GM12892 (cell line): Measurements from ENCODE around the gene GPR3.
A peak's percentile ranks its signal among the peaks of the same experiment; 100 is the strongest.
"Not testable (repeated sequence)": the region's sequence is repeated elsewhere in the genome, so short reads cannot be mapped to it uniquely, and the experiment has no call there.

Experiments
- DNase-seq: peaks from one replicate; pipeline ENCODE4 v3.0.0; 2011; ENCODE audit not compliant: insufficient read length
- FAIRE-seq: peaks from 2 replicates; lab custom pipeline; 2011; peaks lifted over from hg19 to GRCh38; lab: Jason Lieb, UNC
- POLR2A ChIP-seq: IDR thresholded peaks from 2 replicates; pipeline ENCODE4 v1.6.1; 2011; ENCODE audit warnings: low read depth, low read length, control low read depth
- POLR2AphosphoS5 ChIP-seq: IDR thresholded peaks from 2 replicates; pipeline ENCODE4 v1.6.1; 2011; ENCODE audit warnings: low read depth, low read length, control low read depth
- TAF1 ChIP-seq: IDR thresholded peaks from 2 replicates; pipeline ENCODE4 v1.6.1; 2011; ENCODE audit warnings: low read depth, mild to moderate bottlenecking, control low read depth, low read length, borderline replicate concordance

The GPR3 gene

DNA sequence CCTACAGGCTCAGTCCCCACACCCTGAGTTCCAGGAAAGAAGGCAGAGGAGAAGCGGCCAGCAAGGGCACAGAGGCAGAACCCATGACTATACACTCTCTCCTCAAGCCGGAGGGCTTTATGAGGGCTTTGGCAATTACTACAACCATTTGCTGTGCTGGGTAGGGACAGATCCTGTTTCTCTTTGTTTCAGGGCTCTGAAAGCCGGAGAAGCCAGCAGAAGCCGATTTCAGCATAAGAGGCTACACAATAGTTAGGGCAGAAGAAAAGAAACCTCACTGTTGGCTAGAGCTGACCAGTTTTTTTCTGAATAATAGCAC is 13.9 kb downstream of the GPR3 start:
- FAIRE-seq (no peak), DNase-seq (no peak)
- TF ChIP-seq POLR2AphosphoS5 (no peak), POLR2A (no peak), TAF1 (no peak)

DNA sequence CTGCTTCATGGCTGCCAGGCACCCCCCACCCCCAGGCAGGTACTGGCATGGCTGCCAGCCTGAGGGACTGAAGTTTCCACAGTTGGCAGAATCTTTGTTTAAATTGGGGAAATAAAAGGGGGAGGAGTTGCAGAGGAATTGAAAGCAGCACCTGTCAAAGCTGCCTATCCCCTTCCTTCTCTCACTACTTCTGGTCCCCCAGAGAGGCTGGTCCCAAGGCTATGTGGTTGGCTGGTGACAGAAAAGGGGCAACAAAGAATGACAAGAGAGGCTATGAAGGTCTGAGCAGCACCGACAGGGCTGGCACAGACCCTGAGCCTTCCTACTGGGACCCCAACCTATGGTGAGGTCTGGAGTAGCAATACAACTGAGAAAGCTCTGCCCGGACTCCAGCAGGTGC is 14.4 kb downstream of the GPR3 start:
- FAIRE-seq, DNase-seq: not testable (repeated sequence)

DNA sequence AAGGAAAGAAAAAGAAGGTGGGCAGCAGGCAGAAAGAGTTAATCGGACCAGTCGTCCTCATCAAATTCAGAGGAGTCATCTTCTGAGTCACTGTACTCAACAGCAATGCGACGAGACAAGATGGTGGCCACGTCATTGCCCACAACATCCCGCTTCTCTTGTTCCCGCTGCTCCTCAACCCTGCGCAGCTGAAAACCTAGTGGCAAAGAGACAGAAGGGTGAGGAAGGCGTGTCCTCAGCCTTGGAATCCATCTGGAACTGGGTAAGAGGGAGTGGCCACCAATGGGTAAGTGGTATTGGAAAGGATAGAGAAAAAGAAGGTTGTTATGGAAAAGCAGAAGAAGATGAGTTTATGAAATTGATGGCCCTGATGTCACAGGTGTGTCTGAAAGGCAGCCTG is 15.7 kb downstream of the GPR3 start:
- FAIRE-seq, result no peak
- DNase-seq, result no peak
- TF ChIP-seq POLR2A, result no peak
- TF ChIP-seq POLR2AphosphoS5, result no peak
- TF ChIP-seq TAF1, result no peak

DNA sequence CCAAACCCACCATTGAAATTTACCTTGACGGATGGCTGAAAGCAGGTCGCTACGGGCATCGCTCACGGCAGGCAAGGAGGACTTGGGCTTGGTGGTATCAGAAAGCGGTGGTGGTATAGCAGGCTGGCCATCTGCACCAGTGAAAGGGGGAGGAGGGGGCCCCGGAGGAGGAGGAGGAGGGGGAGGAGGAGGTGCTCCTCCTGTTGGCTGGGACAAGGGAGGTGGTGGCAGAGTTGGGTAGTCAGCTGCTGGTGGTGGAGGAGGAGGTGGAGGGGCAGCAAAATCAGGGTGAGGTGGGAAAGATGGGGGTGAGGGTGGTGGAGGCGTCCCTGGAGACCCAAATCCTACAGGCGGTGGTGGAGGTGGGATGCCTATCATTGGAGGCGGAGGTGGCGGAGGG is 17.2 kb downstream of the GPR3 start:
- TF ChIP-seq POLR2AphosphoS5 (no peak), POLR2A (no peak), TAF1 (no peak)
- DNase-seq (no peak), FAIRE-seq (no peak)

DNA sequence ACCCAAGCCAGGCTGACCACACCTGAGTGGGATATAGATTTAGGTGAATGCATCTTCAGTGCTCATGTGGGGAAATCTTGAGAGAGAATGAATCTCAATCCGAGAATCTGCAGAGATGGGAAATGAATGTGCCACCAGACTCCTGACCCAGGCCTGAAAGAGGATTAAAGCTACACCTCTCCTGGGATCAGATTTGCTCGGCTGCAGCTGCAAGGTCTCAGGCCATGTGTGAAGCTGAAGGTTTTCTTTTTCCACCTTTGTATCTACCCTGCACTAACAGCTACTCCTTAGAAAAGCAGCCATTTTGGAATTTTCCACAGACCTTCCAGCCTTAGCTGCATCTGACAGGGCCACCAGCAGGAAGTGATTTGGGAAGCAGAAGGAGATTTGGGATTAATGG is 18.3 kb downstream of the GPR3 start:
- DNase-seq (no peak), FAIRE-seq (no peak)
- TF ChIP-seq POLR2A, result no peak
- no peak for TF ChIP-seq POLR2AphosphoS5
- no peak for TF ChIP-seq TAF1

GRCh38 chr1:27412502-27412901 is 20.1 kb downstream of the GPR3 start:
- no peak for TF ChIP-seq TAF1
- TF ChIP-seq POLR2A, result no peak
- TF ChIP-seq POLR2AphosphoS5, result no peak
- DNase-seq, result no peak
- FAIRE-seq, result no peak

DNA sequence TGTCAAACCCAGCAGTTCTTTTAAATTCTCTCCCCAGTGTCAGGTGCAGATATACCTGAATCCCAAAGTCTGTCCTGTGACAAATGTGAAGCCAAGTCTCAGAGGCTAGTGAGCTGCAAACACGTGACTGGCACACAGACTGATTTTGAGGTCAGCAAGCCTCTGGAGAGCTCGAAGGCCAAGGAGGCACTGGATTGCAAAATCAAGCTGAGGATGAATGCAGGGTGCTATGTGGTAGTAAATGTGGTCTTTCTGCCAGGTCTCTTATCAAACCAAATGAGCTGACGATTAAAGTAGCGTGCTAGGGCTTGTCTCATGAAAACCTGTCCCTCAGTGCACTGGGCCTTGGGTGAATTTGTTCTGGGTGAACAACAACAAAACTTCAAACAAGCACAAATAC is 20.6 kb downstream of the GPR3 start:
- DNase-seq (no peak), FAIRE-seq (no peak)
- TF ChIP-seq POLR2A (no peak), POLR2AphosphoS5 (no peak), TAF1 (no peak)

DNA sequence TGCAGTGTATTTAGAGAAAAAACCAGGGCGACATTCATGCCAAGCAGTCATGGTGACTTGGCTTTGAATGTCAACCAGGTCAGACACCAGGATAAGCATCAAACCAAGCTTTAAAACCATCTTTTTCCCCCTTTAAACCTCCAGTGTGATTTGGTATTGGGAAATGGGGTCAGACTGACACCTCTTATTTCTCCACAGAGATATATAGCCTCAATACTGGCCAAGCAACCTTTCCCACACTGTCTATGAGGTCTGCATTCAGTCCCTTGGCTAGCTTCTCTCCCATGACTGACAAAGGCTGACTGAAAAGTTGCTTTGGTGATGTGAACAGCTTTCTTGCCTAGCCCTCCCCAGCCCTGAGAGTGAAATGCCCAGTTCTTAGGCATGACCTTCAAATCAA is 21.7 kb downstream of the GPR3 start:
- DNase-seq, result no peak
- TF ChIP-seq TAF1 (no peak), POLR2AphosphoS5 (no peak), POLR2A (no peak)
- FAIRE-seq, result no peak

DNA sequence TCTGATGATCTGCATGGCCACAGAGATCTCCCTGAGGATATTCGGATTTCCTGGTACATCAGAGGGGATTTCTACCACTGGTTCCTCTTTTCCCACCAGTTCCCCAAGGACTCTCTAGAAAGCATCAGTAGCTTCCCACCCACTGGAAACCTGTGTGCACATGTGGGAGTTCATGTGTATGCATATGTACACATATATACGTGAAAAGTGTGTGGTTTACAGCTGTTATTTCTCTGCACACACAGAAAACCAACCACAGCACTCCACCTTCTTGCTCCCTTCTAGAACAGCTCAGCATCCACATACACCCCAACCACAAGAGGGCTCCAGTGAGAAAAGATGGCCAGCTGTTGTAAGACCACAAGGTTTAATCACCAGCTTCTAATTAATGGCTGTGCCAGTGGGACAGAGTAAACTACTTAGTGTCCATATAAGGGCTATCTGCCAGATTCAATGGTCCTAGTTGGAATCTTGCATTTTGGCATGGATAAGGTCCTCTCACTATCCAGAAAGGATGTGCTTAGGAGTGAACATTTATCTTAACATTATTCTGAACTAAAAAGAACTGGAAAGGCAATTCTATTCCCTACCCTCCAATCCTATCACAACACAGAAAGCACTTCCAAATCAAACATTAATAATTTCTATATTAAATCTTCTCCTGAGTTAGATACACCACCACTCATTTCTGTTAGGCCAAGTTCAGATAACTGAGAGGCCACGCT is 24.1 kb downstream of the GPR3 start:
- TF ChIP-seq POLR2A (no peak), TAF1 (no peak), POLR2AphosphoS5 (no peak)
- FAIRE-seq, result peak; percentile 90
- no peak for DNase-seq

- FAIRE-seq, result no peak
- TF ChIP-seq POLR2AphosphoS5 (no peak), TAF1 (no peak), POLR2A (no peak)
- DNase-seq, result no peak
These were observed 25.3 kb downstream of the GPR3 start for GRCh38 chr1:27417713-27418112.

DNA sequence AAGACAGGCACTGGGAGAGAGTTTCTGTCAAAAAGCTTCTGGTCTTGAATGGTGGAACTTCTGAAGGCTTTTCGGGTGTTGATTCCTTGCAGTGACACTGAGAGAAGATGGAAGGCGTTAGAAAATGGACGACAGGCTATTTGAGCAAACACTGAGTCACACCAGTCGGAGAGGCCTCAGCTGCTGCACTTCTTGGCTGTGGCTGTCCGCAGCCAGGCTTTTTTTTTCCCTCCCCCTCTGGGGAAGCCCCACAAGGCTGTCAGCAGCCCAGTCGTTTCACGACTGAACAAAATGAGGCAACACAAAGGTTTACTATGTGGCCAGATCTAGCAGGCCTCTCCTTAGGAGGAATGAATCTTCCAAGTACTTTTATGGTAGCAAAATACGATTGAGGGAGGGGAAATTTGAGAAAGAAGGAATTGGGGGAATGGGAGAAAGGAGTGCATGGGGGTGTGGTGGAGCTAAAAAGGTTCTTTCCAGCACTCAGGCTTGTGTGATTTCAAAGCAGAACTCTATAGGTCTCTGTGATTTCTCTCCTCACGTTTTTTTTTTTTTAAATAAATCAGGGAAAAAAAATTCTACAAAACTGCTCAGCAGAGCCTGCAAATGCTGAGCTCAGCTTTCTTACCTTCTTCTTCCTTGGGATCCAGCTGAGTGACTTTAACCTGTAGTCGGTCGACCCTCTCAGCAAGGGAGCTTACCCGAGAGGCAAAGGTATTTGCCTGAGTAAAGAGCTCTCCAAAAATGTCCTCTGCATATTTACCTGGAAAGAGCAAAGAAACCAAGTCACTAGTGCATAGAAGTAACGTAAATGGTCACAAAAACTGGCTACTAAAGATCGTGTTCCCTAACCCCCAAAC is 26.1 kb downstream of the GPR3 start:
- DNase-seq (peak; percentile 55), FAIRE-seq (peak; percentile 90)
- TF ChIP-seq POLR2A, result 0 out of 2 replicates have a peak, but pooled peaks have one; percentile 16
- no peak for TF ChIP-seq TAF1
- no peak for TF ChIP-seq POLR2AphosphoS5

DNA sequence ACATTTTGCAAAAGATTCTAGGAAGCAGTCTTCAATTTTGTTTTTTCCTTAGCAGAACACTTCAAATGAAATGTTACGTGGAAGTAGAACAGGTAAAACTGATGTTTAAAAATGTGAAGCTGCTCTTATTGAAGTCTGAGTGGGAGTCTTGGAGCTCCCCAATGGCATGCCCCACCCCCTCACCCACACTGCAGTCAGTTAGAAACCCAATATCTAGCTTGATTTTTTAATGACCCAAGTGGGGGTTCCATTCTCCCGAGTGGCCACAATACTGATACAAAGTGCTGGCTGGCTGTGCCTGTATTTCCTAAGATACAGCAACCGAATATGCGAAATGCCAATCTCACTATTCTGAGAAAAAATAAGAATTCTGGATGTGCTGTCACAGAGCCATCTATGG is 31.3 kb downstream of the GPR3 start:
- DNase-seq, result no peak
- TF ChIP-seq TAF1, result no peak
- TF ChIP-seq POLR2AphosphoS5, result no peak
- no peak for TF ChIP-seq POLR2A
- no peak for FAIRE-seq

DNA sequence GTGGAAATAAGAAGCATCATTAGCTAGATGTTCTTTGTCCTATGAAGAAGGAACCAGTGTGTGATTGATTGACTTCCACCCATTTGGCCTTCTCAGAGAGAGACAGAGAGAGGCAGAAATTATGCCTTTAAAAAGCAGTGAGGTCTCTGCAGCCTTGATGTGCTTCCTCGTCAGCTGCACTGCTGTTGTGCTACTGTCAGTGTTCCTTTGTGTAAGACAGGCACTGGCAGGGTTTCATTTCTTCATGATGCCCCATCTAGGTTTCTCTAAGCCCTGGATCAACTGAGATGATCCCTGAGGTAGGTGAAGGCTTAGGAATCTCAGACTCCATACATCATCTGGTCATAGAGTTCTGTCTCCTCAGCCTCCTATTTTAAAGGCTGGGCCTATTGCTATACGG is 34.9 kb downstream of the GPR3 start:
- FAIRE-seq, result no peak
- DNase-seq, result no peak
- TF ChIP-seq POLR2AphosphoS5 (no peak), TAF1 (no peak), POLR2A (no peak)
